SK-N-MC (cell line): ENCODE data around the gene SPHK1.

ENCODE experiments used
- EZH2 ChIP-seq: fragments of 200-600 bp; sonication (generic); IDR thresholded peaks from one replicate; pipeline ENCODE4 v1.6.1; 2017; ENCODE audit warnings: antibody characterized with exemption
- POLR2AphosphoS5 ChIP-seq: IDR thresholded peaks from 2 replicates; pipeline ENCODE4 v1.6.1; 2012; ENCODE audit warnings: mild to moderate bottlenecking, low read depth, low read length, borderline replicate concordance

DNA sequence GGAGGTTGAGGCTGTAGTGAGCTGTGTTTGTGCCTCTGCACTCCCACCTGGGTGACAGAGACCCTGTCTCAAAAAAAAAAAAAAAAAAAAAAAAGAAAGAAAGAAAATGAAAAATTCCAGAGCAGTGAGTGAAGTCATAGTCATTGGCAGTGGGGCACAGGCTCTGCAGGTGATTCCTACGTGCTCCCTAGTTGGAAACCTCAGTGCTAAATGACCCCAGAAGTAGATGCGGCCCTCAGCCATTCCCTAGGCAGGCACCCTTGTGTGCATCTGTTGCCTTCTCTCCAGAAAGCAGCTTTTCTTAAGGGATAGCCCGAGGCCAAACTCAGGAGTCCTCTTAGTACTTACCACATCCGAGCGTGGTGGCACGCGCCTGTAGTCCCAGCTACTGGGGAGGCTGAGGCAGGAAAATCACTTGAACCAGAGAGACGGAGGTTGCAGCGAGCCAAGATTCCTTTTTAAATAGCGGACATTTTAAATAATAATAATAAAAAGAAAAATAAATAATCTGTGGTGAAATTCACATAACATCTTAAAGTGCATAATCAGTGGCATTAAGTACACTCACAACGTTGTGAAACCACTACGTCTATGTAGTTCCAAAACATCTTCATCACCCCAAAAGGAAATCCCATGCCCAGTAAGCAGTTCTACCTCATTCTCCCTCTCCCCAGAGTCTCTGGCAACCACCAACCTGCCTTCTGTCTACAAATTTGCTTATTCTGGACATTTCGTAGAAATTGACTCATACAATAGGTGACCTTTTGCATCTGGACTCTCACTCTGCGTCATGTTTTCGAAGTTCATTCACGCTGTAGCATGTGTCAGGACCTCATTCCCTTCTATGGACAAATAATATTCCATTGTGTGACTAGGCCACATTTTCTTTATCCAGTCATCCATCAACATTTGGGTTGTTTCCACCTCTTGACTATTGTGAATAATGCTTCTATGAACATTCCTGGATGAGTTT lies 12.5 kb upstream of the SPHK1 start:
- no peak for TF ChIP-seq EZH2
- no peak for TF ChIP-seq POLR2AphosphoS5
